Astrocyte (in vitro differentiated cells and primary cell): ENCODE measurements around the gene NTM. TPM values are rescaled to one million over a fixed set of nuclear protein-coding genes. Genes with fewer than 3 reads are reported as not detected.

Source experiments
- DNase-seq: peaks from one replicate; pipeline ENCODE4 v3.0.0-alpha.2; 2010; ENCODE audit warnings: low read depth
- FAIRE-seq: peaks from 2 replicates; lab custom pipeline; 2011; peaks lifted over from hg19 to GRCh38; lab: Jason Lieb, UNC
- H2AFZ ChIP-seq: 2 replicates; pipeline ENCODE4 v1.6.0; 2012; ENCODE audit warnings: low read depth, low read length, inconsistent platforms
- H3K27ac ChIP-seq: 2 replicates; pipeline ENCODE4 v1.5.1; 2011; ENCODE audit warnings: low read depth, low read length, inconsistent platforms
- H3K27me3 ChIP-seq: 2 replicates; pipeline ENCODE4 v1.6.0; 2011; ENCODE audit warnings: low read length, inconsistent platforms; ENCODE audit not compliant: insufficient read depth
- H3K36me3 ChIP-seq: 2 replicates; pipeline ENCODE4 v1.5.1; 2011; ENCODE audit warnings: low read length, inconsistent platforms; ENCODE audit not compliant: insufficient read depth
- H3K4me1 ChIP-seq: 2 replicates; pipeline ENCODE4 v1.5.1; 2011; ENCODE audit warnings: low read length, inconsistent platforms; ENCODE audit not compliant: insufficient read depth
- H3K4me2 ChIP-seq: 2 replicates; pipeline ENCODE4 v1.6.0; 2012; ENCODE audit warnings: low read length, inconsistent platforms
- H3K4me3 ChIP-seq: 2 replicates; pipeline ENCODE4 v1.5.1; 2011; ENCODE audit warnings: low read depth, mild to moderate bottlenecking, low read length, inconsistent platforms; ENCODE audit not compliant: insufficient read depth
- H3K79me2 ChIP-seq: 2 replicates; pipeline ENCODE4 v1.6.0; 2012; ENCODE audit warnings: mild to moderate bottlenecking, low read length, inconsistent platforms; ENCODE audit not compliant: insufficient read depth
- H3K9ac ChIP-seq: 2 replicates; pipeline ENCODE4 v1.6.0; 2012; ENCODE audit warnings: mild to moderate bottlenecking, low read length, inconsistent platforms
- H3K9me3 ChIP-seq: 2 replicates; pipeline ENCODE4 v1.5.1; 2012; ENCODE audit warnings: low read depth, mild to moderate bottlenecking, low read length, inconsistent platforms; ENCODE audit not compliant: insufficient read depth
- H4K20me1 ChIP-seq: 2 replicates; pipeline ENCODE4 v1.6.0; 2012; ENCODE audit warnings: low read length, inconsistent platforms; ENCODE audit not compliant: insufficient read depth
- H3K27ac Mint-ChIP-seq: one replicate; pipeline ENCODE4 v1.8.0; 2021; ENCODE audit warnings: mild to moderate bottlenecking, mixed read lengths; ENCODE audit not compliant: unreplicated experiment
- H3K27me3 Mint-ChIP-seq: one replicate; pipeline ENCODE4 v1.8.0; 2021; ENCODE audit warnings: low read depth, mixed read lengths; ENCODE audit not compliant: unreplicated experiment
- H3K36me3 Mint-ChIP-seq: one replicate; pipeline ENCODE4 v1.8.0; 2021; ENCODE audit warnings: low read depth, mixed read lengths; ENCODE audit not compliant: unreplicated experiment
- H3K4me1 Mint-ChIP-seq: one replicate; pipeline ENCODE4 v1.8.0; 2021; ENCODE audit warnings: low read depth, mixed read lengths; ENCODE audit not compliant: unreplicated experiment
- H3K4me3 Mint-ChIP-seq: one replicate; pipeline ENCODE4 v1.8.0; 2021; ENCODE audit warnings: mild to moderate bottlenecking, moderate library complexity, mixed read lengths; ENCODE audit not compliant: unreplicated experiment
- H3K9me3 Mint-ChIP-seq: one replicate; pipeline ENCODE4 v1.8.0; 2021; ENCODE audit warnings: mild to moderate bottlenecking, mixed read lengths; ENCODE audit not compliant: unreplicated experiment
- CTCF ChIP-seq: IDR thresholded peaks from 2 replicates; pipeline ENCODE4 v1.5.1; 2011; ENCODE audit warnings: low read depth, mild to moderate bottlenecking, inconsistent platforms, low read length, moderate library complexity; ENCODE audit not compliant: insufficient read depth
- EZH2 ChIP-seq: IDR thresholded peaks from 2 replicates; pipeline ENCODE4 v1.6.1; 2012; ENCODE audit warnings: mild to moderate bottlenecking, low read length, inconsistent platforms; ENCODE audit not compliant: insufficient read depth
- total RNA-seq: library from RNA; stranded (reverse); gene quantifications from 2 replicates; pipeline ENCODE4 v1.2.1, GENCODE V29; 2021

Gene NTM
- total RNA-seq, 1 donor from 2014 or later = 98.2 TPM

GRCh38 chr11:132008872-132009271 is 638.5 kb downstream of the NTM start:
- Mint-ChIP-seq H3K4me1 (peaks cover 3% of the 10 kb centered on the region), H3K36me3 (peaks cover 4% of the 10 kb centered on the region), H3K27ac (no peak overlapping the region), H3K27me3 (no peaks in the 10 kb centered on the region), H3K9me3 (no peaks in the 10 kb centered on the region), H3K4me3 (no peak overlapping the region)
- H2AFZ ChIP-seq = no peak overlapping the region
- no peak overlapping the region for H3K27ac ChIP-seq
- no peaks in the 10 kb centered on the region for H3K27me3 ChIP-seq
- no peaks in the 10 kb centered on the region for H3K36me3 ChIP-seq
- H3K9me3 ChIP-seq = no peaks in the 10 kb centered on the region
- no peaks in the 10 kb centered on the region for H3K4me1 ChIP-seq
- H3K79me2 ChIP-seq = peaks cover 23% of the 10 kb centered on the region
- H3K4me3 ChIP-seq = no peak overlapping the region
- no peak overlapping the region for H3K9ac ChIP-seq
- TF ChIP-seq CTCF (no peak), EZH2 (no peak)
- H4K20me1 ChIP-seq = peaks cover 13% of the 10 kb centered on the region
- no peak for FAIRE-seq
- no peak for DNase-seq
- peak overlapping the region; percentile 6 for H3K4me2 ChIP-seq

- H3K9me3 ChIP-seq = no peaks in the 10 kb centered on the region
- DNase-seq = no peak
- FAIRE-seq = no peak
- TF ChIP-seq CTCF (no peak), EZH2 (no peak)
- no peak overlapping the region for H3K4me2 ChIP-seq
- no peak overlapping the region for H3K9ac ChIP-seq
- Mint-ChIP-seq H3K27ac (no peak overlapping the region), H3K4me3 (no peak overlapping the region), H3K4me1 (peaks cover 17% of the 10 kb centered on the region), H3K36me3 (peaks cover 4% of the 10 kb centered on the region), H3K9me3 (no peaks in the 10 kb centered on the region), H3K27me3 (no peaks in the 10 kb centered on the region)
- H2AFZ ChIP-seq = no peak overlapping the region
- no peaks in the 10 kb centered on the region for H3K36me3 ChIP-seq
- H3K27ac ChIP-seq = no peak overlapping the region
- H3K4me3 ChIP-seq = no peak overlapping the region
- H4K20me1 ChIP-seq = peaks cover 2% of the 10 kb centered on the region
- H3K79me2 ChIP-seq = peaks cover 74% of the 10 kb centered on the region
- no peaks in the 10 kb centered on the region for H3K27me3 ChIP-seq
- peaks cover 20% of the 10 kb centered on the region for H3K4me1 ChIP-seq
These were observed 649.6 kb downstream of the NTM start for GRCh38 chr11:132020001-132020400.

- H3K4me2 ChIP-seq = no peak overlapping the region
- H3K27me3 ChIP-seq = no peaks in the 10 kb centered on the region
- peaks cover 40% of the 10 kb centered on the region for H3K4me1 Mint-ChIP-seq
- H3K4me1 ChIP-seq = peaks cover 33% of the 10 kb centered on the region
- H3K36me3 Mint-ChIP-seq = peaks cover 4% of the 10 kb centered on the region
- no peak overlapping the region for H3K4me3 Mint-ChIP-seq
- H4K20me1 ChIP-seq = peaks cover 3% of the 10 kb centered on the region
- H3K27me3 Mint-ChIP-seq = no peaks in the 10 kb centered on the region
- H3K27ac ChIP-seq = no peak overlapping the region
- FAIRE-seq = no peak
- TF ChIP-seq EZH2 (no peak), CTCF (no peak)
- no peak overlapping the region for H3K27ac Mint-ChIP-seq
- no peak for DNase-seq
- H2AFZ ChIP-seq = no peak overlapping the region
- no peak overlapping the region for H3K4me3 ChIP-seq
- H3K9me3 ChIP-seq = no peaks in the 10 kb centered on the region
- H3K36me3 ChIP-seq = no peaks in the 10 kb centered on the region
- peaks cover 84% of the 10 kb centered on the region for H3K79me2 ChIP-seq
- no peak overlapping the region for H3K9ac ChIP-seq
- no peaks in the 10 kb centered on the region for H3K9me3 Mint-ChIP-seq
These were observed 651.9 kb downstream of the NTM start for GRCh38 chr11:132022285-132022684.
